Activated CD4-positive, alpha-beta memory T cell treated with anti-CD3 and anti-CD28 coated beads, Interleukin-2, amount 10 ng/mL, durations not matched to agents 7 days and 5 days (primary cell): ENCODE results near the gene SLC25A29. TPM values are rescaled to one million over a fixed set of nuclear protein-coding genes. Genes with fewer than 3 reads are reported as not detected.
"Not testable (repeated sequence)": the region's sequence is repeated elsewhere in the genome, so short reads cannot be mapped to it uniquely, and the experiment has no call there.

ENCODE experiments used
- CTCF ChIA-PET: fragments of 350-600 bp; sonication (Branson Sonifier 250); formaldehyde crosslinking; loops from one replicate; lab custom pipeline; 2021; ENCODE audit warnings: antibody characterized with exemption, inconsistent platforms; lab: Charles Lee
- POLR2A ChIA-PET: fragments of 350-600 bp; sonication (Branson Sonifier 250); formaldehyde crosslinking; loops from one replicate; lab custom pipeline; 2021; ENCODE audit warnings: antibody characterized with exemption; lab: Charles Lee
- DNase-seq: peaks from one replicate; pipeline ENCODE4 v3.0.0-alpha.2; 2020
- H3K27ac Mint-ChIP-seq: one replicate; pipeline ENCODE4 v1.8.0; 2021; ENCODE audit warnings: mild to moderate bottlenecking, mixed read lengths
- H3K27me3 Mint-ChIP-seq: one replicate; pipeline ENCODE4 v1.8.0; 2021; ENCODE audit warnings: mixed read lengths
- H3K36me3 Mint-ChIP-seq: one replicate; pipeline ENCODE4 v1.8.0; 2021; ENCODE audit warnings: low read depth, mixed read lengths
- H3K4me1 Mint-ChIP-seq: one replicate; pipeline ENCODE4 v1.8.0; 2021; ENCODE audit warnings: mixed read lengths
- H3K4me3 Mint-ChIP-seq: one replicate; pipeline ENCODE4 v1.8.0; 2021; ENCODE audit warnings: mild to moderate bottlenecking, mixed read lengths
- H3K9me3 Mint-ChIP-seq: one replicate; pipeline ENCODE4 v1.8.0; 2021; ENCODE audit warnings: mixed read lengths
- total RNA-seq, 2 experiments: library from RNA; stranded (reverse); gene quantifications; one replicate each; pipeline ENCODE4 v1.2.3, GENCODE V29; 2021

SLC25A29 gene
- total RNA-seq, result 1 to 10 TPM; 8.2 to 8.9 TPM

GRCh38 chr14:100306101-100306997 lies at the start of gene SLC25A29:
TSS of gene SLC25A29 (minus strand) at chr14:100306444. CDS start at chr14:100306232, 212 bp downstream.
- H3K4me3 Mint-ChIP-seq, result peak within 1 kb of the TSS; percentile 65
- peaks cover 12% of the 10 kb centered on the region for H3K4me1 Mint-ChIP-seq
- no peak within 1 kb of the TSS for H3K27ac Mint-ChIP-seq
- POLR2A ChIA-PET, result interaction anchor here (1.1 kb wide), 1 partner anchor 85 kb away, joined by 3 read pairs; no protein-coding TSS in a partner anchor
- peaks cover 25% of the 10 kb centered on the region for H3K27me3 Mint-ChIP-seq
- no peaks in the 10 kb centered on the region for H3K9me3 Mint-ChIP-seq
- DNase-seq, result peak; percentile 73
- CTCF ChIA-PET, result no interaction called here
- H3K36me3 Mint-ChIP-seq, result no peaks in the 10 kb centered on the region

DNA sequence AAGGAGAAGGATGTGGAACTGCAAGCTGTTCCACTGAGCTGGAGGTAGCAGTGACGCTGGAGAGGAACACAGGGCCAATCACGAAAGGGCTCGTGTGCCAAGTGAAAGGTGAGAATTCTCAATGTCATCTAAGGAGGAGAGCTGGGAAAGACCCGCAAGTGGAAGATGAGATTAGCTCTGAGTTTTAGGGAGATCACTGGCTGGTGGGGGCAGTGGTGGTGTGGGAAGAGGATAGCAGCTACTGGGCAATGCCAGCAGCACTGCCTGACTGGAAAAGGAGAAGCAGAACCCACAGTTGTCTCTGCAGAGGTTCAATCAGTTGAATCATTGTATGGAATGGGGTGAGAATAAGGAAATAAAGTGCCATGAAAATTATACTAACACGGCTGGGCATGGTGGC lies 44.7 kb upstream of the SLC25A29 start:
- no peaks in the 10 kb centered on the region for H3K9me3 Mint-ChIP-seq
- H3K4me1 Mint-ChIP-seq, result peaks cover 6% of the 10 kb centered on the region
- CTCF ChIA-PET, result no interaction called here
- no peak overlapping the region for H3K27ac Mint-ChIP-seq
- H3K36me3 Mint-ChIP-seq, result peaks cover 73% of the 10 kb centered on the region
- H3K4me3 Mint-ChIP-seq, result no peak overlapping the region
- POLR2A ChIA-PET, result interaction anchor here (1.2 to 2.0 kb wide), 3 partner anchors 10 to 24 kb away, joined by 3 to 9 read pairs (median 6); a partner anchor contains a TSS
- no peaks in the 10 kb centered on the region for H3K27me3 Mint-ChIP-seq
- no peak for DNase-seq

DNA sequence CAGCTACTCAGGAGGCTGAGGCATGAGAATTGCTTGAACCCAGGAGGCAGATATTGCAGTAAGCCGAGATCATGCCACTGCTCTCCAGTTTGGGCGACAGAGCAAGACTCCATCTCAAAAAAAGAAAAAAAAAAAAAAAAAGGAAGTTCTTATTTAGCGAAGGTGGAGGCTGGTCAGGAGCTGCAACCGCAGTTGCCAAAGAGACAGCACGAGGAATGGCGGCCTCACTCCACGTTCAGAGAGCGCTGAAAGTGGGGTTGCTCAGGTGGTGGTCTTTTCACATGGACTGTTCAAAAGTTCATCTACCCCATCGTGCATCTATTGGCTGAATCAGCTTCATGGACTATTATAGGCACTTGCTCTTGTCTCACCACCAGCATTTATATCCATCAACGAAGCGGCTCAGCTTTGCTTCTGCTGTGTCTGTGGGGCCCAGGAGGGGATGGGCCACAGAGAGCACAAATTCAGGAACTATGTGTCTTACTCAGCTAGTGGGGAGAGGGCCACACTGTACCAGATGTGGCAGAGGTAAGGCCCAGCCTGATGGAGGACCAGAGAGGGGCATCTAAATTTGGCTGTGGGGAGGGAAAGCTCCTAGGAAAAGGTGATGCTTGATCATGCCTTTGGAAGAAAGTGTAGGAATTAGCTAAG lies 44.2 kb upstream of the SLC25A29 start:
- peaks cover 71% of the 10 kb centered on the region for H3K36me3 Mint-ChIP-seq
- POLR2A ChIA-PET, result interaction anchor here (1.2 to 2.0 kb wide), 3 partner anchors 9 to 25 kb away, joined by 3 to 9 read pairs (median 6); a partner anchor contains a TSS
- H3K4me1 Mint-ChIP-seq, result peaks cover 4% of the 10 kb centered on the region
- H3K27ac Mint-ChIP-seq, result no peak overlapping the region
- CTCF ChIA-PET, result interaction anchor here (1.1 kb wide), 1 partner anchor 10 kb away, joined by 4 read pairs; no protein-coding TSS in a partner anchor
- no peak for DNase-seq
- no peaks in the 10 kb centered on the region for H3K27me3 Mint-ChIP-seq
- H3K9me3 Mint-ChIP-seq, result no peaks in the 10 kb centered on the region
- H3K4me3 Mint-ChIP-seq, result no peak overlapping the region

- Mint-ChIP-seq H3K9me3 (no peaks in the 10 kb centered on the region), H3K36me3 (peaks cover 65% of the 10 kb centered on the region), H3K4me3 (no peak overlapping the region), H3K27ac (no peak overlapping the region), H3K4me1 (peaks cover 4% of the 10 kb centered on the region), H3K27me3 (no peaks in the 10 kb centered on the region)
- POLR2A ChIA-PET, result interaction anchor here (2.0 kb wide), 1 partner anchor 26 kb away, joined by 6 read pairs; a partner anchor contains a TSS
- no peak for DNase-seq
- CTCF ChIA-PET, result no interaction called here
These were observed 42.8 kb upstream of the SLC25A29 start for GRCh38 chr14:100348784-100349685.

GRCh38 chr14:100348253-100348729 lies 42.0 kb upstream of the SLC25A29 start:
- Mint-ChIP-seq H3K9me3 (no peaks in the 10 kb centered on the region), H3K27ac (no peak overlapping the region), H3K4me1 (peaks cover 6% of the 10 kb centered on the region), H3K27me3 (no peaks in the 10 kb centered on the region), H3K4me3 (no peak overlapping the region), H3K36me3 (peaks cover 65% of the 10 kb centered on the region)
- ChIA-PET CTCF (no interaction called here), POLR2A (no interaction called here)
- no peak for DNase-seq

DNA sequence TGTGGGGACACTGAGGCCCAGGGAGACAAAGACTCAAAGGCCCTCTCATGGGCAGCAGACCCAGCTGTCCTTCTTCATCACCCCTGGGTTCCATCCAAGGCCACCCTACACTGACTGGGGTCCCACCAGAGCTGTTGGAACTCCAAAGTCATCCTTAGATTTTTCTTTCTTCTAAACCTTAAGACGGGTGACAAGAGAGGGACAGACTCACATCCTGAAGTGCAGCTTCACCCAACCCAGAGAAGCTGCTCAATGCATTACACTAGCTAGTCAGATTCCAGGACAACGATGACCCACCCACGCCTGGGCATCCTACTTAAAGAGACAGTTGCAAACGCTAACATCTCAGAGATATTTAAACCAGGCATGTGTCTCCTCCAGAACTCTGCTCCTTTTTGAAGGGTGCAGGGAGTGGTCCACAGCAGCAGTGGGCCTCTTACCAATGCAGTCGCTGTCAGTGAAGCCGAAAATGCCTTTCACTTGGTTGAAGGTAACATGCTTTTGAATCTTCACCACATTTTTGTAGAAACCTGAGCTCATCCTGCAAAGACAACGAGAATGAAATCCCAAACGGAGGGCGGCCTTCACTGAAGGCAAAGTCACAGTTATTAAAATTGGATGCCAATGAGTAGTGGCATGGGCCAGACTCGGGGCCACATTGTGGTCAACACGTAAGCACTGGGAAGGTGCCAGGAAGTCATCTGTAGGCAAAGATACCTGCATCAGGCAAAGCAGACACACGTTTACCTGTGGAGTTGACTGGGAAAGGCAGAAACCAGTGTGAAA lies 40.3 kb upstream of the SLC25A29 start:
- peaks cover 21% of the 10 kb centered on the region for H3K4me1 Mint-ChIP-seq
- ChIA-PET CTCF (no interaction called here), POLR2A (interaction anchor here (1.0 kb wide), 1 partner anchor 15 kb away, joined by 3 read pairs; no protein-coding TSS in a partner anchor)
- H3K36me3 Mint-ChIP-seq, result peaks cover 71% of the 10 kb centered on the region
- DNase-seq, result no peak
- no peak overlapping the region for H3K4me3 Mint-ChIP-seq
- H3K27me3 Mint-ChIP-seq, result no peaks in the 10 kb centered on the region
- no peak overlapping the region for H3K27ac Mint-ChIP-seq
- no peaks in the 10 kb centered on the region for H3K9me3 Mint-ChIP-seq

DNA sequence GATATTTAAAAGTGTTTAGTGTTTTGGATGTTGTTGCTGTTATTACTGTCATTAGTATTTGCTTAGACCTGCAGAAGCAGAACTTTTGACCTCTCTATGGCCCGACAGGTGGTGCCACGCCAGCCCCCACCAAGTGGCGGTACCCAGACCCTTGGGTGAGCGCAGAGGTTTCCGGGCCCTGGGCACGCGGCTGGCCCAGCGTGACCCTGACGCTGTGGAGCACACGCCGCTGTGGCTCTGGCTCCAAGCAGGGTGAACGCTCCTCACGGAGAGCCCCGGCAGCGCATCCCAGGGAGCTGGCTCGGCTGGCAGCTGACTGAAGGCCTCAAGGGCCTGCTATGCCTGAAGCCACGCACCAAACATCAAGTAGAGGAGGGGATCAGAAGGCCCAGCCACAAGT lies 39.5 kb upstream of the SLC25A29 start:
- CTCF ChIA-PET, result no interaction called here
- no peaks in the 10 kb centered on the region for H3K9me3 Mint-ChIP-seq

GRCh38 chr14:100344657-100345056 lies 38.4 kb upstream of the SLC25A29 start:
- POLR2A ChIA-PET, H3K27ac Mint-ChIP-seq, H3K9me3 Mint-ChIP-seq, CTCF ChIA-PET, DNase-seq, H3K27me3 Mint-ChIP-seq, H3K4me3 Mint-ChIP-seq: not testable (repeated sequence)
- Mint-ChIP-seq H3K4me1 (peaks cover 36% of the 10 kb centered on the region), H3K36me3 (peaks cover 74% of the 10 kb centered on the region)

More for the DNA sequence above, 39.5 kb upstream of the SLC25A29 start:
- POLR2A ChIA-PET, result no interaction called here
- DNase-seq, result no peak
- Mint-ChIP-seq H3K27me3 (no peaks in the 10 kb centered on the region), H3K4me3 (no peak overlapping the region), H3K27ac (no peak overlapping the region), H3K36me3 (peaks cover 70% of the 10 kb centered on the region), H3K4me1 (peaks cover 25% of the 10 kb centered on the region)

GRCh38 chr14:100342826-100343225 lies 36.6 kb upstream of the SLC25A29 start:
- Mint-ChIP-seq H3K36me3 (peaks cover 74% of the 10 kb centered on the region), H3K4me1 (peaks cover 38% of the 10 kb centered on the region)
- CTCF ChIA-PET, H3K4me3 Mint-ChIP-seq, H3K9me3 Mint-ChIP-seq, DNase-seq, H3K27ac Mint-ChIP-seq, H3K27me3 Mint-ChIP-seq: not testable (repeated sequence)
- POLR2A ChIA-PET, result interaction anchor here (0.8 kb wide), 1 partner anchor 10 kb away, joined by 3 read pairs; no protein-coding TSS in a partner anchor

- no peak for DNase-seq
- Mint-ChIP-seq H3K27me3 (no peaks in the 10 kb centered on the region), H3K27ac (peak overlapping the region; percentile 67), H3K4me1 (peaks cover 41% of the 10 kb centered on the region), H3K9me3 (no peaks in the 10 kb centered on the region), H3K36me3 (peaks cover 79% of the 10 kb centered on the region), H3K4me3 (no peak overlapping the region)
- ChIA-PET POLR2A (no interaction called here), CTCF (interaction anchor here (1.7 kb wide), 1 partner anchor 36 kb away, joined by 4 read pairs; no protein-coding TSS in a partner anchor)
These were observed 36.0 kb upstream of the SLC25A29 start for GRCh38 chr14:100342195-100342594.

DNA sequence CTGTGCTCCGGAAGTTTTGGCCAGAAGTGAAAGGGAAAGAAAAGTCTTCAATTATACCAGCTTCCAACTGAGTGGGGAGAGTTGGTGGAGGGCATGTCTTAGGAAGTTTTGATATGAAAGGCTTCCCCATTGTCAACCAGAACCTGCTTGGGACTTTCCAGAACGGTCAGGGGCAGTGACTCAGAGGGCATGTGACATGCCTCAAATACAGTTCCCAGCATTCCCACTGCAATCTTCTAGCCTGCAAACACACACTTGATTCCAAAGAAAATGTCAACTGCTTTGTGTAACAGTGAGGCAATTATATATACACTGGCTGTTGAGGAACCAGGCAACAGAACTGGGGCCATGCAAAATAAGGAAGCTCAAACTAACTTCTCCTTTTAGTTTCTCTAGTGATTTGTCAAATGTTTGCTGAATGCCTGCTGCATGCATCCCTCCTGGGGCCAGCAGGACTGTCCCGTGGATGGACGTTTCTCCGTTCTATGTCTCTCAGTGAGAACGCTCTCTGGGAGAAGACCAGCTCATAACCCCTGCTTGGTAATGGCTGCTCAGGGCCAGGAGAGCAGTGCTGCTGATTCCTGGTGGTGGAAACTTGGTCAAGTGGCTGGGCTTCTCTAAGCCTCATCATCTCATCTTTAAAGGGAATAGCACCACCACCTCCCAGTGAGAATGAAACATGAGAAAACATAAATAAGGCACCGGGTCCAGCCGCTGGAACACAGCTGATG lies 35.2 kb upstream of the SLC25A29 start:
- no peaks in the 10 kb centered on the region for H3K9me3 Mint-ChIP-seq
- DNase-seq, result no peak
- no peak overlapping the region for H3K4me3 Mint-ChIP-seq
- H3K4me1 Mint-ChIP-seq, result peaks cover 49% of the 10 kb centered on the region
- H3K27me3 Mint-ChIP-seq, result no peaks in the 10 kb centered on the region
- ChIA-PET CTCF (interaction anchor here (1.7 kb wide), 1 partner anchor 36 kb away, joined by 4 read pairs; no protein-coding TSS in a partner anchor), POLR2A (interaction anchor here (1.0 to 1.3 kb wide), 3 partner anchors 9 to 34 kb away, joined by 3 to 5 read pairs (median 3); a partner anchor contains a TSS)
- H3K27ac Mint-ChIP-seq, result peak overlapping the region; percentile 67
- H3K36me3 Mint-ChIP-seq, result peaks cover 82% of the 10 kb centered on the region
